K562 (cell line): ENCODE results near the gene ZFY. TPM values are rescaled to one million over a fixed set of nuclear protein-coding genes. Genes with fewer than 3 reads are reported as not detected.

ENCODE experiments used
- ATAC-seq: fragments of 200-7000 bp; cut with Tn5 transposase; 3 replicates; pipeline ENCODE4 v1.9.1; 2020; ENCODE audit warnings: moderate library complexity
- BruUV-seq: library from RNA; stranded (reverse); fragments of 400-500 nt; replicated peaks from 2 replicates; lab custom pipeline; 2021; lab: Mats Ljungman, UMichigan
- CTCF ChIA-PET: fragments of 300-600 bp; formaldehyde crosslinking; extraction: SDS; loops from one replicate; lab custom pipeline; 2021; ENCODE audit warnings: low intra/inter-chr PET ratio; lab: Yijun Ruan, JAX
- POLR2A ChIA-PET: fragments of 300-600, 350-650 bp; sonication (Branson Sonifier 250); formaldehyde crosslinking; extraction: SDS; loops from one replicate; lab custom pipeline; 2021; ENCODE audit warnings: antibody characterized with exemption, inconsistent platforms; lab: Yijun Ruan, JAX
- DNase-seq, 4 experiments: peaks; one replicate each; pipeline versions ENCODE4 v3.0.0 to v3.0.0-alpha.2; 2011 to 2018; ENCODE audit warnings: low spot score in 3 of 4, mixed read lengths in 3 of 4; ENCODE audit errors: extremely low read depth in 1 of 4
- FAIRE-seq: peaks from 2 replicates; lab custom pipeline; 2011; peaks lifted over from hg19 to GRCh38; lab: Jason Lieb, UNC
- H2AFZ ChIP-seq: 2 replicates; pipeline ENCODE4 v1.6.0; 2011; ENCODE audit warnings: low read depth, low read length, control low read depth, inconsistent platforms
- H3K27ac ChIP-seq: fragments of 200-600 bp; 3 replicates; pipeline ENCODE4 v1.8.0; 2011; ENCODE audit warnings: low read depth, mild to moderate bottlenecking, control low read depth, inconsistent platforms, low read length, moderate library complexity, mixed read lengths; ENCODE audit errors: extremely low read depth
- H3K27me3 ChIP-seq, 2 experiments: fragments of 300-600 bp in 1 of 2; 2 replicates in 1 of 2; 3 replicates in 1 of 2; pipeline versions ENCODE4 v1.6.0 to v1.8.0; 2011; ENCODE audit warnings: inconsistent platforms in 2 of 2, low read length in 2 of 2, mild to moderate bottlenecking in 1 of 2, mixed read lengths in 1 of 2, moderate library complexity in 1 of 2; ENCODE audit not compliant: control insufficient read depth in 2 of 2, insufficient read depth in 2 of 2
- H3K36me3 ChIP-seq: fragments of 300-600 bp; 3 replicates; pipeline ENCODE4 v1.8.0; 2011; ENCODE audit warnings: mild to moderate bottlenecking, low read length, inconsistent platforms; ENCODE audit not compliant: control insufficient read depth, insufficient read depth
- H3K4me1 ChIP-seq, 2 experiments: fragments of 200-600 bp in 1 of 2; replicated peaks in 1 of 2; 2 replicates in 1 of 2; 3 replicates in 1 of 2; pipeline versions ENCODE4 v1.5.1 to v1.8.0; 2011; ENCODE audit warnings: inconsistent platforms in 2 of 2, low read length in 2 of 2, mild to moderate bottlenecking in 1 of 2, mixed read lengths in 1 of 2, moderate library complexity in 1 of 2; ENCODE audit not compliant: control insufficient read depth in 2 of 2, insufficient read depth in 2 of 2
- H3K4me2 ChIP-seq: 2 replicates; pipeline ENCODE4 v1.6.1; 2011; ENCODE audit warnings: low read length, control low read depth, inconsistent platforms, mixed read lengths; ENCODE audit not compliant: insufficient read depth
- H3K4me3 ChIP-seq: fragments of 200-600 bp; sonication (generic), shearing (Covaris generic); 2 replicates; pipeline ENCODE4 v1.5.1; 2016; ENCODE audit warnings: control low read depth, inconsistent platforms
- H3K79me2 ChIP-seq: fragments of 200-600 bp; 3 replicates; pipeline ENCODE4 v1.8.0; 2011; ENCODE audit warnings: low read length, inconsistent platforms; ENCODE audit not compliant: control insufficient read depth, insufficient read depth
- H3K9ac ChIP-seq, 2 experiments: 2 replicates each; pipeline versions ENCODE4 v1.6.0 to v1.6.1; 2011; ENCODE audit warnings: low read depth in 2 of 2, low read length in 2 of 2, control low read depth in 1 of 2, inconsistent platforms in 1 of 2, mild to moderate bottlenecking in 1 of 2, mixed read lengths in 1 of 2; ENCODE audit not compliant: insufficient read depth in 1 of 2
- H3K9me1 ChIP-seq: one replicate; pipeline ENCODE4 v1.6.0; 2011; ENCODE audit warnings: inconsistent platforms, mild to moderate bottlenecking, low read length, moderate library complexity; ENCODE audit not compliant: control insufficient read depth, insufficient read depth
- H3K9me3 ChIP-seq: replicated peaks from 2 replicates; pipeline ENCODE4 v1.5.1; 2011; ENCODE audit warnings: low read depth, low read length, inconsistent platforms; ENCODE audit not compliant: control insufficient read depth, insufficient read depth
- H4K20me1 ChIP-seq: replicated peaks from 2 replicates; pipeline ENCODE4 v1.6.1; 2011; ENCODE audit warnings: low read length, inconsistent platforms, mixed read lengths; ENCODE audit not compliant: control insufficient read depth, insufficient read depth
- CBFA2T3 ChIP-seq: fragments of 450-650 bp; IDR thresholded peaks from 2 replicates; pipeline ENCODE4 v1.6.1; 2017
- EGR1 ChIP-seq: fragments of 450-650 bp; conservative IDR thresholded peaks from 2 replicates; pipeline ENCODE4 v1.6.1; 2017; ENCODE audit warnings: mild to moderate bottlenecking
- ESRRA ChIP-seq: fragments of 450-650 bp; IDR thresholded peaks from 2 replicates; pipeline ENCODE4 v1.6.1; 2014; ENCODE audit warnings: low read depth, mild to moderate bottlenecking, moderate library complexity, borderline replicate concordance
- GTF2A2 ChIP-seq: IDR thresholded peaks from 2 replicates; pipeline ENCODE4 v1.6.1; 2016; ENCODE audit warnings: mild to moderate bottlenecking, missing genetic modification characterization, missing compliant biosample characterization
- HMG20A ChIP-seq: fragments of 450-650 bp; formaldehyde crosslinking; conservative IDR thresholded peaks from 2 replicates; pipeline ENCODE4 v1.4.0; 2020; ENCODE audit warnings: mild to moderate bottlenecking, mixed read lengths
- HOMEZ ChIP-seq: fragments of 250-450 bp; sonication (Bioruptor Pico); IDR thresholded peaks from 2 replicates; pipeline ENCODE4 v1.4.0; 2020; ENCODE audit warnings: mild to moderate bottlenecking, moderate library complexity
- MAFK ChIP-seq: IDR thresholded peaks from 2 replicates; pipeline ENCODE4 v1.6.1; 2011; ENCODE audit warnings: low read length, improper control_type of control experiment
- NR2C2 ChIP-seq, 2 experiments: fragments of 200-800 bp in 1 of 2; sonication (Bioruptor generic) in 1 of 2; sonication (generic) in 1 of 2; formaldehyde crosslinking in 1 of 2; IDR thresholded peaks; 2 replicates each; pipeline versions ENCODE4 v1.6.1 to v1.8.0; 2016 to 2022; ENCODE audit warnings: mild to moderate bottlenecking in 1 of 2, missing compliant biosample characterization in 1 of 2, missing genetic modification characterization in 1 of 2, missing genetic modification reagents in 1 of 2
- USF1 ChIP-seq: sonication (generic); formaldehyde crosslinking; IDR thresholded peaks from 2 replicates; pipeline ENCODE4 v1.9.0; 2022; ENCODE audit warnings: mild to moderate bottlenecking, missing genetic modification reagents
- ZBTB43 ChIP-seq: sonication (generic); formaldehyde crosslinking; IDR thresholded peaks from 2 replicates; pipeline ENCODE4 v1.8.0; 2023; ENCODE audit warnings: mild to moderate bottlenecking, missing genetic modification reagents
- WGBS: fragments of 100-300 bp; shearing (Covaris generic); methylation state at CpG from one replicate; pipeline ENCODE4 v1.1.6; 2016; ENCODE audit warnings: low coverage, mixed read lengths; ENCODE audit not compliant: insufficient coverage; ENCODE audit errors: missing lambda C conversion rate; 5-methylcytosine and 5-hydroxymethylcytosine counted together
- in situ Hi-C: fragments of 300-500 bp; cut with MboI; formaldehyde crosslinking; loops from 4 replicates; pipeline ENCODE4 v1.15.0; 2018; ENCODE audit warnings: inconsistent platforms, mixed read lengths
- intact Hi-C: fragments of 100-400 bp; cut with micrococcal nuclease; formaldehyde crosslinking; loops from 2 replicates; pipeline ENCODE4 v1.14.2; 2022
- polyA plus RNA-seq, 8 experiments: library from polyadenylated mRNA; depleted of rRNA in 4 of 8; stranded (reverse) in 5 of 8; unstranded in 3 of 8; fragments of >200 nt; fragmentation: Nextera tagmentation in 2 of 8; fragmentation: Illumina TruSeq in 1 of 8; extraction: Ambion mirVana in 2 of 8; extraction: Trizol in 1 of 8; gene quantifications; 2 replicates each; pipeline versions ENCODE4 v1.2.1 to v1.2.3, GENCODE V29; 2011 to 2014; ENCODE audit warnings: inconsistent platforms in 1 of 8, missing spikeins in 1 of 8
- total RNA-seq, 7 experiments: library from RNA; depleted of rRNA in 6 of 7; stranded (reverse); fragments of >200 nt in 6 of 7; fragmentation: Illumina TruSeq in 2 of 7; extraction: Trizol in 2 of 7; gene quantifications; 2 replicates each; pipeline versions ENCODE4 v1.2.1 to v1.2.3, GENCODE V29; 2011 to 2021; ENCODE audit warnings: low replicate concordance in 1 of 7

The ZFY gene
- total and polyA plus RNA-seq, 9 of the 15 experiments (the other 6 are each of a cell fraction or from before 2014, with no cell fraction given): not detected

- CTCF ChIA-PET: no interaction called here
- no peak overlapping the region for H3K27ac ChIP-seq
- no peak overlapping the region for H3K9ac ChIP-seq
- no peaks in the 10 kb centered on the region for H3K4me1 ChIP-seq
- DNase-seq: no peak
- no peaks in the 10 kb centered on the region for H3K79me2 ChIP-seq
- H3K36me3 ChIP-seq: no peaks in the 10 kb centered on the region
- no peaks in the 10 kb centered on the region for H3K9me1 ChIP-seq
- in situ Hi-C loops: no loop called here
- no CpG with 5 or more reads among the region's 15 CpGs for WGBS
- ATAC-seq: no peak
- H4K20me1 ChIP-seq: no peaks in the 10 kb centered on the region
- H3K4me2 ChIP-seq: no peak overlapping the region
- H3K9me3 ChIP-seq: no peaks in the 10 kb centered on the region
- TF ChIP-seq USF1 (CRISPR knock-in tag): no peak
- no peak for TF ChIP-seq GTF2A2 (tag)
- no peak for TF ChIP-seq ZBTB43
- TF ChIP-seq ESRRA: no peak
- TF ChIP-seq MAFK: no peak
- TF ChIP-seq CBFA2T3: no peak
- TF ChIP-seq HOMEZ (CRISPR knock-in tag): no peak
- no peak for TF ChIP-seq NR2C2 (CRISPR knock-in tag; IDR thresholded peaks at IDR 0.05)
- no peak for TF ChIP-seq NR2C2 (tag; IDR thresholded peaks at IDR 0.05)
- no peak for TF ChIP-seq EGR1
- no peak for TF ChIP-seq HMG20A (CRISPR knock-in tag)
- TF ChIP-seq, all 486 proteins: peak for 0
- BruUV-seq: no TSS peak
- no peak for FAIRE-seq
- H2AFZ ChIP-seq: no peak overlapping the region
- H3K4me3 ChIP-seq: no peak overlapping the region
- intact Hi-C loops: no loop called here
- POLR2A ChIA-PET: no interaction called here
- H3K27me3 ChIP-seq: no peaks in the 10 kb centered on the region
Observed at GRCh38 chrY:3002680-3003515, 67.7 kb downstream of the ZFY start.
